Activated naive CD4-positive, alpha-beta T cell treated with anti-CD3 and anti-CD28 coated beads, Interleukin-2, amount 10 ng/mL, durations not matched to agents 7 days and 5 days (primary cell): ENCODE measurements around the gene TPP1.

Source experiments
- CTCF ChIA-PET: fragments of 350-600 bp; sonication (Branson Sonifier 250); formaldehyde crosslinking; loops from one replicate; lab custom pipeline; 2021; ENCODE audit warnings: antibody characterized with exemption; lab: Charles Lee
- DNase-seq: peaks from one replicate; pipeline ENCODE4 v3.0.0-alpha.2; 2020
- H3K27ac Mint-ChIP-seq: one replicate; pipeline ENCODE4 v1.8.0; 2021; ENCODE audit warnings: mild to moderate bottlenecking, moderate library complexity, mixed read lengths
- H3K27me3 Mint-ChIP-seq: one replicate; pipeline ENCODE4 v1.8.0; 2021; ENCODE audit warnings: mild to moderate bottlenecking, mixed read lengths
- H3K36me3 Mint-ChIP-seq: one replicate; pipeline ENCODE4 v1.8.0; 2021; ENCODE audit warnings: mixed read lengths
- H3K4me1 Mint-ChIP-seq: one replicate; pipeline ENCODE4 v1.8.0; 2021; ENCODE audit warnings: mixed read lengths
- H3K4me3 Mint-ChIP-seq: one replicate; pipeline ENCODE4 v1.8.0; 2021; ENCODE audit warnings: mild to moderate bottlenecking, moderate library complexity, mixed read lengths
- H3K9me3 Mint-ChIP-seq: one replicate; pipeline ENCODE4 v1.8.0; 2021; ENCODE audit warnings: mixed read lengths

Gene TPP1

GRCh38 chr11:6619004-6619745 is at the start of gene TPP1:
Gene TPP1 (minus strand): TSS chr11:6619422. CDS start chr11:6619400, 22 bp downstream.
- peaks cover 21% of the 10 kb centered on the region for H3K36me3 Mint-ChIP-seq
- H3K4me1 Mint-ChIP-seq: no peaks in the 10 kb centered on the region
- no peak within 1 kb of the TSS for H3K4me3 Mint-ChIP-seq
- DNase-seq: peak; percentile 94
- H3K9me3 Mint-ChIP-seq: no peaks in the 10 kb centered on the region
- H3K27me3 Mint-ChIP-seq: no peaks in the 10 kb centered on the region
- H3K27ac Mint-ChIP-seq: no peak within 1 kb of the TSS
- CTCF ChIA-PET: interaction anchor here (0.9 to 2.5 kb wide), 9 partner anchors 9 to 137 kb away, joined by 4 to 30 read pairs (median 7); partner anchors contain the start of genes ILK and MRPL17

- H3K9me3 Mint-ChIP-seq: no peaks in the 10 kb centered on the region
- H3K36me3 Mint-ChIP-seq: peaks cover 7% of the 10 kb centered on the region
- H3K27me3 Mint-ChIP-seq: peaks cover 16% of the 10 kb centered on the region
- no peak overlapping the region for H3K4me3 Mint-ChIP-seq
- DNase-seq: peak; percentile 35
- CTCF ChIA-PET: interaction anchor here (0.6 to 3.0 kb wide), 22 partner anchors 9 to 294 kb away, joined by 3 to 22 read pairs (median 3); partner anchors contain the start of genes ILK and TPP1
- H3K4me1 Mint-ChIP-seq: peaks cover 61% of the 10 kb centered on the region
- peak overlapping the region; percentile 40 for H3K27ac Mint-ChIP-seq
These were observed 48.6 kb upstream of the TPP1 start for GRCh38 chr11:6667733-6668374.

- H3K27ac Mint-ChIP-seq: peak overlapping the region; percentile 30
- H3K27me3 Mint-ChIP-seq: peaks cover 16% of the 10 kb centered on the region
- CTCF ChIA-PET: interaction anchor here (0.7 to 3.0 kb wide), 8 partner anchors 8 to 142 kb away, joined by 3 to 22 read pairs (median 5); partner anchors contain the start of gene ILK
- H3K9me3 Mint-ChIP-seq: no peaks in the 10 kb centered on the region
- H3K4me3 Mint-ChIP-seq: no peak overlapping the region
- H3K4me1 Mint-ChIP-seq: peaks cover 48% of the 10 kb centered on the region
- DNase-seq: no peak
- H3K36me3 Mint-ChIP-seq: peaks cover 4% of the 10 kb centered on the region
These were observed 47.3 kb upstream of the TPP1 start for GRCh38 chr11:6666302-6667183.

- H3K27ac Mint-ChIP-seq: no peak overlapping the region
- CTCF ChIA-PET: interaction anchor here (1.2 kb wide), 1 partner anchor 60 kb away, joined by 3 read pairs; no protein-coding TSS in a partner anchor
- no peaks in the 10 kb centered on the region for H3K9me3 Mint-ChIP-seq
- peaks cover 29% of the 10 kb centered on the region for H3K4me1 Mint-ChIP-seq
- no peak for DNase-seq
- H3K27me3 Mint-ChIP-seq: peaks cover 16% of the 10 kb centered on the region
- H3K4me3 Mint-ChIP-seq: no peak overlapping the region
- H3K36me3 Mint-ChIP-seq: no peaks in the 10 kb centered on the region
These were observed 45.3 kb upstream of the TPP1 start for GRCh38 chr11:6664551-6664950.

DNA sequence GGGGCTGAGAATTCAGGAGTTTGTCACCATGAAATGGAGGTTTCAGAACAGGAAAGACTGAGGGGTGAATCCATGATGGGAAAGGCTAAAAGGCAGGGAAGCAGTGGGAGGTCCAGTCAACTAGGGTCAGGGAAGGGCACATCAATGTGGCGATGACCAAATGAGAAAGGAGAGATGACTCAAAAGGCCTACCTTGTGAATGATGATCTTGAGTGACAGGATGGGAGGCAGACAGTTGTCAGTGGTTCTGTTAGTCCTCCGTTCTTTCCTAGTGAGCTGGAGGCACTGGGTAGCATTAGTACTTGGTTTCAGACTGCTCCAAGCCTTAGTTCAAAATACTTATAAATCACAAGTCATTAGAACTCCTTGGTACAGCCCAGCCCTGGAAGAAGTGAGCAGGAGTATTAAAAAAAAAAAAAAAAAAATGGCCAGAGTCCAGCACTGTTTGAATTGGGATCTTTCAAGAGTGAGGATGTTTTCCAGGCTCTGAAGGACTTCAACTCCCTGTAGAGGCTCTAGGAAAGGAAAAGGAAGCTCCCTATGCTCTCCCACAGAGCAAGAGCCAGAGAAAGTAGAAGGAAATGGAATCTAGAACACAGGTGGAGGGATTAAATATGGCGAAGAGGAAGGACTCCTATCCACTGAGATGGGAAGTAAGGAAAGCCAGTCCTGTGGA is 44.7 kb upstream of the TPP1 start:
- no peaks in the 10 kb centered on the region for H3K36me3 Mint-ChIP-seq
- H3K27ac Mint-ChIP-seq: no peak overlapping the region
- CTCF ChIA-PET: interaction anchor here (1.2 kb wide), 1 partner anchor 60 kb away, joined by 3 read pairs; no protein-coding TSS in a partner anchor
- peaks cover 29% of the 10 kb centered on the region for H3K4me1 Mint-ChIP-seq
- no peak overlapping the region for H3K4me3 Mint-ChIP-seq
- DNase-seq: no peak
- H3K27me3 Mint-ChIP-seq: peaks cover 16% of the 10 kb centered on the region
- no peaks in the 10 kb centered on the region for H3K9me3 Mint-ChIP-seq

GRCh38 chr11:6660712-6661111 is 41.5 kb upstream of the TPP1 start:
- Mint-ChIP-seq H3K36me3 (no peaks in the 10 kb centered on the region), H3K9me3 (no peaks in the 10 kb centered on the region), H3K4me1 (peaks cover 9% of the 10 kb centered on the region), H3K27ac (no peak overlapping the region), H3K4me3 (no peak overlapping the region), H3K27me3 (peaks cover 26% of the 10 kb centered on the region)
- CTCF ChIA-PET: interaction anchor here (1.6 kb wide), 1 partner anchor 23 kb away, joined by 3 read pairs; the partner anchor contains the start of gene MRPL17
- DNase-seq: no peak

DNA sequence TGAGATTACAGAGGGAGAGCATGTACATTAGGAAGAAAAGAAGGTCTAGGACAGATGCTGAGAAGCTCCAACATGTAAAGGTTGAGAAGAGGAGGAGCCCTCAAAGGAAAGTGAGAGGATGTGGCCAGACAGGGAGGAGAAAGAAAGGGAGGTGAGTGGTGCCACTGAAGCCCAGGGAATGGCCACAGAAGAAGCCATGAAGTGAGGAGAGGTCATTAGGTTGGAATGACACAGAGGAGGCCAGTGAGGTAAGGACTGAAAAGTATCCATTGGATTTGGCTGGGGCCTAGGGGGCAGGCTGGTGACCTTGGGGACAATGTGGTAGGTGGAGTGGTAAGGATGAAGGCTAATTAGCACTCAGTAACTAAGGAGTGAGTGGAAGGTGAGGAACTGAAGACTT is 39.4 kb upstream of the TPP1 start:
- no peak overlapping the region for H3K27ac Mint-ChIP-seq
- H3K27me3 Mint-ChIP-seq: peaks cover 20% of the 10 kb centered on the region
- CTCF ChIA-PET: interaction anchor here (1.2 kb wide), 1 partner anchor 9 kb away, joined by 5 read pairs; no protein-coding TSS in a partner anchor
- H3K36me3 Mint-ChIP-seq: no peaks in the 10 kb centered on the region
- peaks cover 6% of the 10 kb centered on the region for H3K4me1 Mint-ChIP-seq
- H3K9me3 Mint-ChIP-seq: no peaks in the 10 kb centered on the region
- no peak overlapping the region for H3K4me3 Mint-ChIP-seq
- no peak for DNase-seq

GRCh38 chr11:6657346-6657745 is 38.1 kb upstream of the TPP1 start:
- no peak for DNase-seq
- CTCF ChIA-PET: interaction anchor here (1.1 to 1.6 kb wide), 4 partner anchors 10 to 127 kb away, joined by 4 to 5 read pairs (median 4); partner anchors contain the start of gene TPP1
- no peak overlapping the region for H3K27ac Mint-ChIP-seq
- peaks cover 16% of the 10 kb centered on the region for H3K27me3 Mint-ChIP-seq
- H3K36me3 Mint-ChIP-seq: no peaks in the 10 kb centered on the region
- H3K9me3 Mint-ChIP-seq: no peaks in the 10 kb centered on the region
- peaks cover 5% of the 10 kb centered on the region for H3K4me1 Mint-ChIP-seq
- no peak overlapping the region for H3K4me3 Mint-ChIP-seq

- Mint-ChIP-seq H3K27me3 (peaks cover 16% of the 10 kb centered on the region), H3K4me1 (peaks cover 5% of the 10 kb centered on the region), H3K4me3 (peak overlapping the region; percentile 17), H3K9me3 (no peaks in the 10 kb centered on the region), H3K36me3 (no peaks in the 10 kb centered on the region), H3K27ac (no peak overlapping the region)
- CTCF ChIA-PET: interaction anchor here (1.1 to 1.6 kb wide), 4 partner anchors 10 to 126 kb away, joined by 4 to 5 read pairs (median 4); partner anchors contain the start of gene TPP1
- no peak for DNase-seq
These were observed 37.7 kb upstream of the TPP1 start for GRCh38 chr11:6656936-6657335.

- Mint-ChIP-seq H3K9me3 (no peaks in the 10 kb centered on the region), H3K27ac (no peak overlapping the region), H3K27me3 (peaks cover 16% of the 10 kb centered on the region), H3K36me3 (no peaks in the 10 kb centered on the region), H3K4me3 (peak overlapping the region; percentile 59), H3K4me1 (peaks cover 5% of the 10 kb centered on the region)
- DNase-seq: no peak
- CTCF ChIA-PET: interaction anchor here (1.4 to 1.6 kb wide), 2 partner anchors 9 to 126 kb away, joined by 4 to 5 read pairs; no protein-coding TSS in a partner anchor
These were observed 37.3 kb upstream of the TPP1 start for GRCh38 chr11:6656584-6656915.

DNA sequence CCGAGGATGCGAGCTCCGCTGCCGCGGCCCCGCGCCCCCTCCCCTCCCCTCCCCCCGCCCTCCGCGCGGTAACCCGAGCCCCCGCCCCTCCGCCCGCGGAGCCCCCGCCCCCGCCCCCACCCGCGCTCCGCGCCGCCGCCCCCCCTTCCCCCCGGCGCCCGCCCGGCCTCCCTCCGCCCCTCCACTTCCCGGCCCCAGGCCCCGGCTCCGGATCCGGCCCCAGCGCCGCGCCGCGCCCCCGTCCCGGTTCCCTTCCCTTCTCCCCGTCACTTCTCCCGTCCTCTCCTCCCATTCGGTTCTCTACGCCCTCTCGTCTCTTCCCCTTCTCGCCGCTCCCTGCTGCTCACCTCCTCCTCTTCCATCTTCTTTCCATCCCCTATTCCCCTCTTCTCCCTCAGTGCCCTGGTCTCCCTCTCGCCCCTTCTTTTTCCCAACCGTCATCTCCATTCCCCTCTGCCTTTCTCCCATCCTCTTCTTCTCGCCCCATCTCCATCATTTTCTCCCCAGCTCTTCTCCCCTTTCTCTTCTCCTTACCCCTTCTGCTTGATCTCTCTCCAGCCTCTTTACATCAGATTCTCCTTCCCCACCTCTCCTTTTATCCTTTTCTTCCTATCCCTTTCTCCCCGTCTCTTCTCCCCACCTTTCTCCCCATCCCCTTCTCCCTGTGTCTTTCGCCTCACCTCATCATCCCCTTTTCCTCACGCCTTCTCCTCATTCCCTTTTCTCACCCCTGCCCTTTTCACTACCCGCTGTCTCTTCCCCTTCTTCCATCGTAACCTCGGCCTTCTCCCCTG is 36.8 kb upstream of the TPP1 start, which contains the start of gene DCHS1:
Gene DCHS1, minus strand, starts transcription at position 20 of the 794 bp plus-strand sequence. CDS start 14,196 bp downstream, outside the sequence.
- Mint-ChIP-seq H3K4me1 (peaks cover 5% of the 10 kb centered on the region), H3K4me3 (peak within 1 kb of the TSS; percentile 59), H3K27me3 (peaks cover 16% of the 10 kb centered on the region), H3K36me3 (no peaks in the 10 kb centered on the region), H3K9me3 (no peaks in the 10 kb centered on the region), H3K27ac (no peak within 1 kb of the TSS)
- CTCF ChIA-PET: no interaction called here
- peak; percentile 43 for DNase-seq

GRCh38 chr11:6655020-6655789 is 36.0 kb upstream of the TPP1 start:
- CTCF ChIA-PET: no interaction called here
- H3K4me1 Mint-ChIP-seq: peaks cover 5% of the 10 kb centered on the region
- H3K36me3 Mint-ChIP-seq: no peaks in the 10 kb centered on the region
- H3K27me3 Mint-ChIP-seq: peaks cover 16% of the 10 kb centered on the region
- H3K9me3 Mint-ChIP-seq: no peaks in the 10 kb centered on the region
- DNase-seq: peak; percentile 36
- no peak overlapping the region for H3K27ac Mint-ChIP-seq
- no peak overlapping the region for H3K4me3 Mint-ChIP-seq
